SKM-1 (cell line): ENCODE results near the gene FIGN.

Experiments
- DNase-seq: peaks from one replicate; lab custom pipeline; 2025; ENCODE audit not compliant: unreplicated experiment; lab: John Stamatoyannopoulos, UW

FIGN gene

DNA sequence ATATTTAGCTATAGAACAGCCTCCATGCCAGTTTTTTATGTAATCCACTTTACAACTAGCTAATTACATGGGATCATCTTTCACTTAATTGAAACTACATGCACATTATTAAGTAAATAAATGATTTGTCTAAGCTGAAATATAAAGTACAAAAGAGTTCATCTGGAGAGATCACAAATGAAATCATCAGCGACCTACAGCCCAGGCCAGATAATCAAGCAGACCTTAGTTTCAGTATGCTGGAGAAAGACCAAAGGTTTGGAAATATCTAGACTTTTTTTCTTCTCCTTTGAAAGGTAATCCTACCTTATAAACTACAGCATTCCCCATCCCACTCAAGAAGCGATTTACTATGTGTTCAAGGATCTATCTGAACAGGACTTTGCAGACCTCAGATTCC, 26.5 kb downstream of the FIGN start:
- DNase-seq, result no peak

DNA sequence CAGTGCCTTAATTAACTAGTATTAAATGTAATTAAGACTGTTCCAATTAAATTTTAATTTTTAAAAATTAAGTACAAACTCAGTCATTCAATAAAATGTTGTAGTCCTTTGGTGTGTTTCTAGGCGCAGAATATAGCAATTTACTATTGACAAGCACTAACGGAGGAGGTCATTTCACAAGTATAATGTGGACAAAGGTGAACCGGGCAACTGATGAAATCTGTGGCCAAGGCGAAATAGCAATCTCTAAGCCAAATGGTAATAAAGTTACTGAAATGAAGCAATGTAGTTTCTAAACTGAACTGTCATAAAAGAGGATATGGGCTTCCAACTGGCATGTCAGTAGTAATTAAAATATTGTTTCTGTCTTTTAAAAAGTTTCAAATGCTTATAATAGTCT, 27.5 kb downstream of the FIGN start:
- no peak for DNase-seq

DNA sequence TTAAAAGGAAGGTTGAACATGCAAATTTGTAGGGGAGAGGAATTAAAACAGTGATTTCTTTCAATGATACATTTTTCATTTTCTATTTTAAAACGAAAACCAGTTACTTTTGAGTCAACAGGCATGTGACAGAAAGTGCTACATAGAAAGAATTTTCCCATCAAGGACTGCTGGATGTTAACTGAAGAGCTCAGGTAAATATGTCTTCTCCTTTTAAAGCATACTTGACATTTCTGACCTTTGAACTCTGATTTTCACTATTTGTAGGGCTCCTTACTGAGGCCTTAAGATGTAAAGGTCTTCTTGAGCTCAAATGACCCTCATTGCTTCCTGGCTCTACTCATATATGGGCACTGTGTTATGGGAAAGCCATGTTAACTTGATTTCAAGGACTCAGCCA, 32.4 kb downstream of the FIGN start:
- DNase-seq, result no peak

DNA sequence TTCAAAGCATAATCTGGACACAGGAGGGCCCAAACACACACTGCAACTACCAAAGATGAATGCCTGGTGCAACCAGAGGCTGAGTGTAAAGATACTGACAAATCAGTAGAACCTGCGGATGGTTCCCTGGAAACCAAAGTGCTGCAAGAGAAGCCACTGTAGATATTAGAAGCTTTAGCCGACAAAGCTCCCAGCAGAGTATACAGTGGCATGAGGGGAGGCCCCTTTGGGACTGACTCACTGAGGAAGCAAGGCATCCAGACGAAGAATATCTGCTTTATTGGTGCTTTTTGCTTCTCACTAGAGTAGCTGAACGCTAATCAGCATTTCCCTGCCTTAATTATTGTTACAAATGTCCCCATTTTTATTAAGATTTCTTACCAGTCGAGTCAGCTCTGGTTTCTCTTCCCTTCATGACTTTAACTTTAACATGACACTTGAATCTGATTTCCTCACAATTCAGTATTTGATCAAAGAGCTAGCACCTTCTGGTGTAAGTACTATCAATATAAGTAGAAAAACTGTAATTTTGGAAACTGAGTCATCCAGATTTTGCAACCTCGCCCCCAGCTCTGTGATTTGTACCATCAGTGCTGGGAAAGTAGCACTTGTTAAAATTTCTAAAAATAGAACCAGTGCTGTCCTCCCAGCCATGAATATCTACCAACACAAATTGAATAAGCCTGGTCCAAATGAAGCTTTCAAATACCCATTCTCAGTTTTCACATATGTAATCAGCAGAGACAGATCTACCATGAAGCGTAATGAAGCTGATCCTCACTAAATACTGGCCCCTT, 34.2 kb downstream of the FIGN start:
- DNase-seq, result no peak

DNA sequence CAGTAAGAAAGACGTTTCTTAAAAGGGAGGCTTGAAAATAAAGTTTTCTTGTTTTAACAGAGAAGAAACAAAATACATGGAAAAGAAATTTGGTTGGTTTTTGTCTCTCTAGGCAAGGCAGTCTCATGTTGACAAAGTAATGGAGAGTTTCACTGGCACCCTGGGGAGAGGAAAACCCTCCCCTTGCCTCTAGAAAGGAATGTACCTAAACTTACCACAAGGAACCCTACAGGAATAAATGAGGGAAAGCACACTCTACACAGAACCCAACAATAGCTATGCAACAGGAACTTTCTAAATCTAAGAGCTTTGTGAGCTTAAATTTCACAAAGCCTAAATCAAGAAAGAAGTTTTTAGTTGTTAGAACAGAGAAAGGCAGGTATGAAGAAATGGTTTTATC, 37.0 kb downstream of the FIGN start:
- no peak for DNase-seq

DNA sequence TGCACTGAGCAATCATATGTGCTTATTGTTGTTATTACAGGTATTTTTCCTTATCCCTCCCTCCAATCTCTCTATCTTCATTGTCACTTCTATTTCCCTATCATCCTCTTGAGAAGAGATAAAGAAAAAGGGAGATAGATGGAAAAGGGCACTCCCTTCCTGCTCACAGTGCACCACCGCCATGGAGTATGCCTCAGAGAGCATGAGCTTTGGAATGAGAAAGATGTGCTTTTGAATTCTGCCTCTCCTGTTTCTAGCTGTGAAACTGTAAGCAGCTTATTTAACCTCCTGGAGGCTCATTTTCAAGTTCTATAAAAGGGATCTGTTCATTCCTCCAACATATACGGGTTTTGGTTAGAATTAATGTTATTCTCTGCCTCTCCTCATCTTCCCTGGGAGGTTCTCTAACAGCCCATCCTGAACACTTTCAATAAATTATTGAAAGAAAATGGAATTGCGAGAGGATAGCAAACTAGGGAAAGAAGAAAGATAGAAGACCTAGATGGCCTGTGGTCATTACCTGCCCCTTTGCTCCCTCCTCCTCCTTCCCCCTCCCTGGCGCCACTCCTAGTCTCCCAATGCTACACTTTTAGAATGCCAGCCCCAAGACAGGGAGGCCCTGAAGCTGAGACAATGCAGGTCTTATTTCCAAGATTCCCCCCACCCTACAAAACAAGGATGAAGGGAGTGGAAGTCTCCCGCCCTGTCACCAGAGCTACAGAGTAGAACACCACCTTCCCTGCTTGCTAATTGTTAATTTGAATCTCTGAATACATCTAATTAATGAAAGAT, 37.8 kb downstream of the FIGN start:
- no peak for DNase-seq

DNA sequence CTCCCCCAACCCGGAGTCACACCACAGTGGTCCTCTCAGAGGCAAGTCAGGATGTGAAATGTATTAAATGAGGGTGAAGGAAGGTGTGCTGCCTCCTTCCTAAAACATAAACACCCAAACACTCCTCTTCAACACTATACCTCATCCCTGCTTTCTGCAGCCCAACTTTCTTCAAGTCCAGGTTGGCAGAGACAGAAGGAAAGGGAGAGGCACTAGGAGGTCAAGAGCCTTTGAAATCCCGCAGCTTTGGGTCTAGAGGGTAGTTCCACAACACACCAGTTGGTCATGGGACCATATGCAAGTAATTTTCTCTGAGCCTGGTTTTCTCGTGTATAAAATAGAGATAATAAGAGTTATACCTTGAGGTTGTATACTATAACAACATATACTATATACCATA, 38.4 kb downstream of the FIGN start:
- no peak for DNase-seq

DNA sequence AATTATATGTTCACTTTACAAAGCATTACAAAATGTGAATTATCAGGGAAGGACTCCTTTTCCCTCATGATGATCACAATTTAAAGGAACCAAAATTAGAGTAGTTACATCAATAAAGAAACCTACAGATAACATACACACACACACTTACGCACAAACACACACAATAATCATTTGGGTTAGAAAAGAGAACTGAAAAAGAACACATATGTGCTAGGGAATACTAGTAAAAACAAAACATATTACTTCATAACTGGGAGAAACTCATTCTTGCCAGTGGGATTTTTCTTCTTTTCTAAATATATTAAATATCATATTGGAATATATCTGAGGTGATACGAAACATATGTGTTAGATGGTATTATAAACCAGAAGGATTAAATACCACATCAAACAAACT, 42.3 kb downstream of the FIGN start:
- no peak for DNase-seq

DNA sequence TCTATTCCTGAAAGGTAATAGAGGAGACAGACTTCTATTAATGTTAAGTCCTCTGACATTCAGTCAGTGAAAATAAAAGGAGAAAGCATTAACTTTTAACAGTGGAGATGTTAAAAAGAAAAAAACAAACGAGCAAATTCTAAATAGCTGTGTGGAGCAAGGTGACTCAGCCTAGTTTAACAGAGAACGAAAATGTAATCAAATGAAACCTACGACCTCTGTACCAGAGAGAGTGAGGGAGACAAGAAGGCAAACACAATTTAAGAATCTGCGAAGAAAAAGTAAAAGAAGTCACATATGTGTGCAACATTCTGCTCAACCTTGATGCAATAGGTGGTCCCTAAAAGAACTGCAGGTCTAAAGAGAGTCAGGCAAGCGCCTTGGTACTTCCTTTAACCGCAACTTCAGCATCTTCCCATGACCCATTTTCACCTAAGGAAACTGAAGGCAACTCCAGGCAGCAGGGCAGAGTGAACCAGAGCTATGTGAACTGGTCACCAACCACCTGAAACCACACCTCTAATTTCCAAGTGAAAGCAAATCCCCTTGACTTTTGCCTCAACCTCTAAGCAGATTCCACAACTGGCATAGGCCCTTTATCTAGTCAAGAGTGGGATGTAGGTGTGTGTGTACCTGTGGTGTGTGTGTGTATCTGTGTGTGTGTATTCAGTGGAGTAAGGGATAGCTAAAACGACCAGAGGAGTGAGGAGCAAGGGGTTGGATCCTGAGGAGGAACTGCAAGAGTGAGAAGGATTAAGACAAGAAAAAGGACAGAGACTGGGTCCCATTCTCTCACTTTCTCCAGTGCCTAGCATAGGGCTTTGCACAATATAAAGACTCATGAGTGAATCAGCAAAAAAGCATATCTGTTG, 43.0 kb downstream of the FIGN start:
- DNase-seq, result no peak

DNA sequence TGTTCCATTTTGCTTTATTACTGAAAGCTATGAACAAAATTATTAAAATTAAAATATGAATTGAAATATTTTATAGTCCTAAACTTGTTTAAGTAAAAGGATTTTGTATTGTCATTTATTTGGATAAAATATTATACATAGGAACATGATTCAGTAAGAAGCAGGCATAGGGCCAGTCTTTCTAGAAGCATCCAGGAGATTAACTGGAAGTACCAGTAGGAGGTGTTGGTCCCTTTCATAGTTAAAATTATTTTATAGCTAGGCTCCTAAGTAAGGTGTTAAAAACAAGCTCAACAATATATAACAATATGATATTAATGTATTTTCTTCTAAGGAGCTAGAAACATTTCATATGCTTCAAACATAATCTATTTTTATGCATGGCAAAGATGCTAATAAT, 43.7 kb downstream of the FIGN start:
- no peak for DNase-seq

DNA sequence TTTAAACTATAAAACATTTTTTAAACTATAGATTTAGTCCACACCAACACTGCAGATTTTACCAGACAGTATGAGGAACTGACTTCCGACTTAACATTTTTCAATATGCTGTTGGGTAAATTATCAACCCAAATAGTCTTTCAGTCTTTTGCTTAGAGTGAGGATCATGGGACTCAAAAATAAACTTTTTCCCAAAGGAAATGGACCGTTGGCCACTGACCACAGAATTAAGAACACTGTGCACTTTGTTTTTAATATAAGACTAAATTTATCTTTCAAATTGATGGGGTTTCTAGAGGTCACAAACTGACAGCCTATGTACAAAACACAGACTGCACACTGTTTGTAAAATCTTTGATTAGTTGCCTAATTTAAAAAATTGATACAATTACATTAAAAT, 44.9 kb downstream of the FIGN start:
- no peak for DNase-seq

DNA sequence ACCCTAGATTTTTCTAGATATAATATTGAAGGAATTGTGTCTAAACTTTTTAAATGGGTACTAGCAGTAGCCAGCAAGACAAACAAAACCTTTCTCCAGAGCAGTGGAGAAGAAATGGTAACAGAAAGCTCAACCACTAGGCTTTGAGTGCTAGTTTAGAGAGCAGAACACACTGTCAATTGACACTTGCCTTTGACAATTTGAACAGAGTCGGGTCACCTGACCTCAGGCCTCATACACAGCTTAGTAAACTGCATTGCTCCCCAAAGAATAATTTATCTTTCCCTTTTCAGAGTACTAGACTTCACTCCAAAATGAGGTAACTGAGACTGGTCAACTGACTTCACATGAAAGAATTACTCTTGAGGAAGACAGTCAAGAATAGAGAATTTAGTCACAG, 48.6 kb downstream of the FIGN start:
- no peak for DNase-seq

DNA sequence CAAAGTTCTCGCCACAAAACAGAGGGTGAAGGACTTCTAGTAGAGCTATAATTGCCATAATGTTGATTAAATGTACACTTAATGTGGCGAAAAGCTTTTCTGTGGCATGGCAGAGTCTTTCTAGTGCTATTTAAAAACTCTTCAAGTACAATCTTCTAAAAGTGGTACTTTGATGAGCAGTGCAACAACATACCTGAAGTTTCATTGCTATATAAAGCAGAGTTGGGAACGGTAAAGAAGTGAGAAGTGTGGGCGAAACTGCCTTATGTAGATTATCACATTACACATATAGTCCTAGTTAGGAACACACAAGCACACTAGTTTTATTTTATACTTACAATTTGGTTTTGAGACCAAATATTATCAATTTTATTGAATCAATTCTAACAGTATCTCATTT, 49.5 kb downstream of the FIGN start:
- no peak for DNase-seq

DNA sequence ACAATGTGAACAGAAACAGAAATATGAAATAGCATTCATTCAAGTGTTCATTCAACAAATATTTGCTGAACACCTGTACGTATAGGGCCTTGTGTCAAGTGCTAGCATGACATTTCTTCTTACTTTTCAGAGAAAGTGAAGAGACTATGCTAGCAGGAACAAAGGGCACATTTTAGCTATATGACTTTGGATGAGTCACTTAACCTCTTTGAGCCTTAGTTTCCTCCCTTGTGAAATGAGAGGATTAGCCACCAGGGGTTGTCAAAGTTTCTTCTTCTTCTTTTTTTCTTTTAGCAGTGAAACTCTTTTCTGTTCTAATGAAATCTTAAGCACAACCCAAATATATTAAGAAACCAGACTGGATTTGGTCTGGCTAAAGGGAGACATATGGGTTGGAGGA, 53.1 kb downstream of the FIGN start:
- DNase-seq, result peak; percentile 4

DNA sequence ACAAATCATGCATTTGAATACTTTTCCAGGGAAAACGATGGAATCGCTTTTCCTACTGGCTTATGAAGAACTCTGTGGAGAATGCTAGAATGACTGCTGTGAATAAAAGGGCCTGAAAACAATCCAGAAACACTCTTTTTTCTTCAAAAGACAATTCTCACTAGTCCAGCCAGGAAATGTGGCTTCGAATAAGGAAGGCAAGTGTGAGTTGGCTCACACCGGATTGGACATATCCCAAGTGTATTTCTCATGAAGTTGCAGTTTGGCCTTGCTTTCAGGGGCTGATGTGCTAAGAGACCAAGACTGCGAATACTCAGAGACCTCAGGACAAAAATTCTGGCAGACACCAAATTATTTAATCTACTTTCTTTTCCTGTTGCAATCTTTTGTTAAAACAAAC, 54.1 kb downstream of the FIGN start:
- DNase-seq, result no peak

DNA sequence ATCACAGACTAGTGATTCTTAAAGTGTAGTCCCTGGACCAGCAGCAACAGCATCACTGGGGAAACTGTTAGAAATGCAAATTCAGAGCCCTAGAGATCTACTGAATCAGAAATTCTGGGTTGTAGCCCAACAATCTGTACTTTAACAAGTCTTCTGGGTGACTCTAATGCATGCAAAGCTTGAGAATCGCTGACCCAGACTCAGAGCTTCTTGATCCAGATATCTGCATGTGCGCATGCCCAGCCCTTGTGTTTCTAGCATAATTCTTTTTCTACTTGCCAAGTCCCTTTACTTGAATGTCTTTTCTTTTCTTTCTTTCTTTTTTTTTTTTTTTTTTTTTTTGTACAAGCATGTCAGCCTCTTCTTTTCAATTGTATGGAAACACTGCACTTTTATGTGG, 60.4 kb downstream of the FIGN start:
- no peak for DNase-seq

DNA sequence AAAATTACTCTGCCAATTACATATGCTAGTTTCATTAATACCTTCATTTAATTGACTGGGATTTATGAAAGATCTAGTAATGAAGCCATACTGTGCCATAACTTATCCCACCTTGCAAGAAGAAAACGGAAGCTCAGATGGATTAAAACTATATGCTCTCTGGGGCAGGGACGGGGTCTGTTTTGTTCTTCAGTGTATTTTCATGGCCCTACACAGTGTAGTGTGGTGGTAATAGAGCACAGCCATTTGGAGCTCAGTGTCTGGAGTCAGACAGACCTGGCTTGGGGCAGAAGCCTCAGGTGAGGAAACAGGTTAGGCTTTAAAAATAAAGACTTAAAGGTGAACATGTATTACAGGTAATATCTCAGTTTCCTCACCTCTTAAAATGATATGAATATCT, 62.3 kb downstream of the FIGN start:
- no peak for DNase-seq

DNA sequence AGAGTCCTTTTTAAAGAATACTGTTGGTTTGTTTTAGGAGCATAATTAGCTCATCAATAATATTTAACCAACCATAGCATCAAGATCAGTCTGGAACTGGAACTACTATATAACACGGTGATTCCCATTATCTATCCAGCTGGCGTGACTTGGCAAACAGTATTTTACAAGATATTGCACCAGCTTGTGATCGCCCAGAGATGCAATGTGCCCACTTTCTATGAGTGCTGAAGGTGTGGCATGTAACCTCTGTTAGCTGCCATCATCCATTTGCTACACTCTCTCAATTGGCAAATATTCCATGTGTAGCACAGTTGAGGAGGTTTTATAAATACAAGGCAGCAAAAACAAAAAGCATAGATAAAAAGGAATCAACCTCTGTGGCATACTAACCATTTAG, 64.9 kb downstream of the FIGN start:
- DNase-seq, result no peak

DNA sequence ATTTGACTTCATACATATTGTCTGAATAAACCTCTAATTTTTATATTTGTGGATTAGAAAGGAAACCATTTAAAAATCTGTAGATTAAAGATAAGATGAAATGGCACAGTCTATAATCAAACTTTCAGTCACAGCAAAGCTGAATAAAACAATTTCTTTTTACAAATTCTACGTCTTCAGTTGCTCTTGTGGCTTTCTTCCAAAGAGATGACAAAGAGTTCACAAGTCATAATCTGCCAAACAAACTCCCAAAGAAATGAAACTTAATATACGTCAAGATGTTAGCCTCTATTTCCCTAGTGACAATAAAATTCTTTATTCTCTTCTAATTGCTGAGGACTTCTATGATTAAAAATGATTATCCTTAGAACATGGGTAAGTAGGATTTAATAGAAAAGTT, 66.3 kb downstream of the FIGN start:
- DNase-seq, result no peak

DNA sequence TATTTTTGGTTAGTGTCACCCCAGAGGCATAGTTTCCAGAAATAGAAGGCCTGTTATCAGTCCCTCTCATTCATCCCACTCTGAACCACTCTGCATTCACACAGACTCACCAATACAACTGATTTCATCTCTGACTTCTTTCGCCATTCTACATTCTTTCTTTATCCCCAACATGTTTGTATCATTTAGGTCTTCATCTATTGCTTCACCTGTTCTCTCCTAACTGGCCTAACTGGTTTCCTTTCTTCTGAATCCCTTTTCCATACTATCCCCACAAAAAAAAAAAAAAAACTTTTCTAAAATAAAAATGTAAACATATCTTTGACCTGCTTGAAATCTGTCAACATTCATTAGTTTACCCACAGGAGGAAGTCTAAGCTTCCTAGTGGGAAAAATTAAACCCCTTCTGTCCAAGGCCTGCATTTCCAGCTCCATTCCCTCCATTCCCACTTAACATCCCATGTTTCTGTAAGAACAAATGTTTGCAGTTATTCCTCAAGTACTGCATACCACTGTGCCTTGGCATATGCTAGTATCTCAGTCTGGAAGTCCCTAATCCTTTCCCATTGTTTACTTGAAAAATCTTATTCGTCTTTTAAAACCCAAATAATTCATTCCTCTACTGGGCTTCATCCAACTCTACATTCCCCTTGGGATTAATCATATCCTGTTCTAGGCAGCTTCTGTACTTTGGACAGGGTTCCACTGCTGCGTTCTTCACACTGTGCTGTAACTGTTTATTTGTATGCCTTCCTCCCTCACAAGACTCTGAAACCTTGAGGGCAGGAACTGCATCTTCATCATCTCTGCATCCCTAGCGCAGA, 68.5 kb downstream of the FIGN start:
- no peak for DNase-seq

DNA sequence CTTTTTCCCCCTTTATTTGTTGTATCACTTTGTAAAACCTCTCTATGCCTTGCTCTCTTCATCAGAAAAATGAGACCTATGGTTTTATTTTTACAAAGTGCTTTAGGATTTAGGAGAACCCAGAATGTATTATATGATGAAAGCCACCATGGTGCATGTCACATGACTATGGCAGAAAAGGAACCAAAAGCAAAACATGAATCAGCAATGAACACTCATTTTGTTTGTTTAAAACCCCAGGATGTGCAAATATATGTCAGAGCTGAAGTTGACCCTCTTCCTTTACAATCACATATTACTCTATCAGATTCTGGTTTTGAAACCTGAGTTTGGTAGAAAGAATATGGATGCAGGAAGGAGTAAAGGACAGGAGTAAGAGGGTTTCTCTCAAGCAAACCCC, 70.0 kb downstream of the FIGN start:
- DNase-seq, result no peak
